Large intestine (tissue), 3 donors: ENCODE results near the gene IL31RA. TPM values are rescaled to one million over a fixed set of nuclear protein-coding genes. Genes with fewer than 3 reads are reported as not detected.

Experiments
- DNase-seq, 2 donors: peaks; one replicate each; pipeline versions ENCODE4 v3.0.0 to v3.0.0-alpha.2; 2013
- H3K27ac ChIP-seq: one replicate; pipeline ENCODE4 v1.5.1; 2013; ENCODE audit warnings: low read length
- H3K27me3 ChIP-seq: 2 replicates; pipeline ENCODE4 v1.6.1; 2013; ENCODE audit warnings: low read length; ENCODE audit not compliant: control insufficient read depth, insufficient read depth
- H3K36me3 ChIP-seq: 2 replicates; pipeline ENCODE4 v1.6.1; 2013; ENCODE audit warnings: low read length; ENCODE audit not compliant: control insufficient read depth, insufficient read depth
- H3K4me1 ChIP-seq: one replicate; pipeline ENCODE4 v1.6.1; 2013; ENCODE audit warnings: low read length; ENCODE audit not compliant: control insufficient read depth, insufficient read depth
- H3K4me3 ChIP-seq: one replicate; pipeline ENCODE4 v1.5.1; 2013; ENCODE audit warnings: low read length
- H3K9me3 ChIP-seq: one replicate; pipeline ENCODE4 v1.6.1; 2013; ENCODE audit warnings: mild to moderate bottlenecking, low read depth, low read length, moderate library complexity; ENCODE audit not compliant: control insufficient read depth
- WGBS: methylation state at CpG from one replicate; pipeline ENCODE4 v1.1.5; 2013; ENCODE audit warnings: low lambda C conversion rate; ENCODE audit not compliant: insufficient coverage; 5-methylcytosine and 5-hydroxymethylcytosine counted together
- polyA plus RNA-seq: library from polyadenylated mRNA; unstranded; fragments of 120-200 nt; gene quantifications from one replicate; pipeline ENCODE4 v1.2.1, GENCODE V29; 2013

IL31RA gene
- polyA plus RNA-seq, 1 donor = 0.03 TPM

- Histone ChIP-seq H3K27me3 (no peaks in the 10 kb centered on the region), H3K4me1 (peaks cover 43% of the 10 kb centered on the region), H3K36me3 (no peaks in the 10 kb centered on the region), H3K9me3 (no peaks in the 10 kb centered on the region), H3K4me3 (no peak overlapping the region), H3K27ac (no peak overlapping the region)
- no peak for DNase-seq
- 100% methylated on average over 1 of the region's 2 CpGs for WGBS
Measured at GRCh38 chr5:55914971-55915370, 63.8 kb downstream of the IL31RA start.

DNA sequence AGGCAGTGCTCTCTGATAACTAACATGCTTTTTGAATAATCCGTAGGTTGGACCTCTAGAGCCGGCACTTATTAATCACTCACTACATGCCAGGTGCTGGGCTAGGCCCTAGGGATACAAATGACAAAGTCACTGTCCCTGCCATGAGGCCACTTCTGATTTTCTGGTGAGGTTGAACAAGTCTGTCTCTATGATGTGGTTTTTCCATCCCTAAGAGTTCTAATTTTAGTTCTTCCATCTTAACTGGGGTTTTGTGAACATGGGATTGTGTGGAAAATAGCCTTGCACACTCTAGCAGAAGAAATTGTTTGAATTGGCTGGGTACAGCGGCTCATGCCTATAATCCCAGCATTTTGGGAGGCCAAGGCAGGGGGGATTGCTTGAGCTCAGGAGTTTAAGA, 64.6 kb downstream of the IL31RA start:
- DNase-seq = no peak
- Histone ChIP-seq H3K9me3 (no peaks in the 10 kb centered on the region), H3K36me3 (no peaks in the 10 kb centered on the region), H3K4me1 (peaks cover 43% of the 10 kb centered on the region), H3K4me3 (no peak overlapping the region), H3K27ac (no peak overlapping the region), H3K27me3 (no peaks in the 10 kb centered on the region)
- WGBS = no CpG with 5 or more reads among the region's 3 CpGs

DNA sequence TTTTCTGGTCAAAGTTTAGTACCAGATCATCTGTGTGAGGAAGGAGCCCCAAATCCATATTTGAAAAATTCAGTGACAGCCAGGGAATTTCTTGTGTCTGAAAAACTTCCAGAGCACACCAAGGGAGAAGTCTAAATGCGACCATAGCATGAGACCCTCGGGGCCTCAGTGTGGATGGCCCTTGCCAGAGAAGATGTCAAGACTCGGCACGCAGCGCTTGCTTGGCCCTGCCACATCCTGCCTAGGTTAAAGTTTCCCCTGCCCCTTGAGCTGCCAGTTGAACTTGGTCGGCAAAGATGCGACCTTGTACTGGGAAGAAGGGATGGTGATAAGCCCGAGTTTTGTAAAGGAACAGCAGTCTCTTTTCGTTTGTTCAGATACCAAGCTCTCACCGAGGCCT, 65.8 kb downstream of the IL31RA start:
- no CpG with 5 or more reads among the region's 10 CpGs for WGBS
- Histone ChIP-seq H3K4me1 (peaks cover 43% of the 10 kb centered on the region), H3K36me3 (no peaks in the 10 kb centered on the region), H3K27ac (peak overlapping the region; percentile 60), H3K4me3 (no peak overlapping the region), H3K27me3 (no peaks in the 10 kb centered on the region), H3K9me3 (no peaks in the 10 kb centered on the region)
- no peak for DNase-seq

GRCh38 chr5:55917402-55918086, 66.4 kb downstream of the IL31RA start:
- DNase-seq = no peak
- no CpG with 5 or more reads among the region's 5 CpGs for WGBS
- H3K27ac ChIP-seq = peak overlapping the region; percentile 60
- no peaks in the 10 kb centered on the region for H3K27me3 ChIP-seq
- peaks cover 43% of the 10 kb centered on the region for H3K4me1 ChIP-seq
- no peak overlapping the region for H3K4me3 ChIP-seq
- H3K9me3 ChIP-seq = no peaks in the 10 kb centered on the region
- H3K36me3 ChIP-seq = no peaks in the 10 kb centered on the region

DNA sequence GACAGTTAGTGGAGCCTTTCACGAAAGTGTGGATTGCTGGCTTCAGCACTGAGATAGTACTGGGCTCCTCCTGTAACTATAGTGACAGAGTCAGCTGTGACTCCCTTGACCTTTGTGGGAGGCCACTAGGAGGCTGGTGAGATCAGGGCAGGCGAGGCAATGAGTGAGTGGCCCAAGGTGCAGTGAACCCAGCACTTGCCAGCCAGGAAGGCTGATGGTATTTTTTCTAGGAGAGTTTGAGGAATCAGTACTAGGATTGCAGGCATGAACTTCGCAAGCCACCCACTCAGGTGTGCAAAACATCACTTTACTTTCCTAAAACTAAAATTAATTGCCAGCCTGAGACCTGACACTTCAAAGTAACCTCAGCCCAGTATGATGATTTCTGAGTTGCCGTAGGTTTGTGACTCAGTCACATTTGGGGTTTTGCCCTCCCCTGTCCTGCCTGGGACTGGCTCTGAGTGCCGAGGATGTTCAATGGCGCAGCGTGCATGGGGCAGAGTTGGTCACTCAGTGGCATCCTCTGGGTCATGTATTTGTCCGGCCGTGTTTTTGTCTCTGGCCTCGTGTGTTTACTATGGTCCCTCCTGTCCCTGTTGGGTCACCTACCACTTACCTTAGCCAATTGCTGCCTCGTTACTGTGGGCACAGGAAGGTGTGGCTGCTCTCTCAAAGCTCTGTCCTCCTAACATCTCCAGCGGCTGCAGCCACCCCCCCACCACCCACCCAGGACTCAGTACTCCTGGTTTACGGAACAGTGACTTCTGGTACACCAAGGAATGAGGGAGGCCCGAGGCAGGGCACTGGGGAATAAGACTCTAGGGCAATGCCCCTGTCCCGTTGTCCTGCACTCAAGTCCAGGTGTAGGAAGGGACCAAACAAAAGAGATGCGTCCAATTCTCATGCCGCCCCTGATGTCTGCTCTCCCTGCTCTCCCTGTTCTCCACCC, 67.2 kb downstream of the IL31RA start:
- WGBS = no CpG with 5 or more reads among the region's 17 CpGs
- peak; percentile 80 to 81 for DNase-seq
- peaks cover 37% of the 10 kb centered on the region for H3K4me1 ChIP-seq
- no peak overlapping the region for H3K4me3 ChIP-seq
- no peaks in the 10 kb centered on the region for H3K36me3 ChIP-seq
- H3K9me3 ChIP-seq = no peaks in the 10 kb centered on the region
- peak overlapping the region; percentile 60 for H3K27ac ChIP-seq
- no peaks in the 10 kb centered on the region for H3K27me3 ChIP-seq

GRCh38 chr5:55919625-55920024, 68.5 kb downstream of the IL31RA start:
- no peak overlapping the region for H3K4me3 ChIP-seq
- no CpG with 5 or more reads among the region's 3 CpGs for WGBS
- no peaks in the 10 kb centered on the region for H3K9me3 ChIP-seq
- no peaks in the 10 kb centered on the region for H3K27me3 ChIP-seq
- no peaks in the 10 kb centered on the region for H3K36me3 ChIP-seq
- peaks cover 24% of the 10 kb centered on the region for H3K4me1 ChIP-seq
- no peak for DNase-seq
- H3K27ac ChIP-seq = no peak overlapping the region

DNA sequence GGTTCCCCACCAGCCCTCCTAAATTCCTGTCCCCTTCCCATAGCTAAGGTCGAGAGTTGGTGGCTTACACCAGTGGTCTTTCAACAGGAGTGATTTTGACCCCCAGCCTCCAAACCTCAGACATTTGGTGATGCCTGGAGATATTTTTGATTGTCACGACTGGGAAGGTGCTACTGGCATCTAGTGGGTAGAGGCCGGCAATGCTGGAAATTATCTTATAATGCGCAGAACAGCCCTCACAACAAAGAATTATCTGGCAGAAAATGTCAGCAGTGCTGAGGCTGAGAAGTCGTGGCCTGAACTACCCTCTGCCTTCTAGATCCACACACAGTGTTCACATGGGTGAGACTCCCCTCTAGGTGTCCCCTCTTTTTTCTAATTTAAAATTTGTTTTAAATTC, 69.6 kb downstream of the IL31RA start:
- H3K4me3 ChIP-seq = no peak overlapping the region
- peaks cover 23% of the 10 kb centered on the region for H3K4me1 ChIP-seq
- no peak for DNase-seq
- no peaks in the 10 kb centered on the region for H3K9me3 ChIP-seq
- H3K36me3 ChIP-seq = no peaks in the 10 kb centered on the region
- H3K27me3 ChIP-seq = no peaks in the 10 kb centered on the region
- no CpG with 5 or more reads among the region's 5 CpGs for WGBS
- H3K27ac ChIP-seq = no peak overlapping the region

DNA sequence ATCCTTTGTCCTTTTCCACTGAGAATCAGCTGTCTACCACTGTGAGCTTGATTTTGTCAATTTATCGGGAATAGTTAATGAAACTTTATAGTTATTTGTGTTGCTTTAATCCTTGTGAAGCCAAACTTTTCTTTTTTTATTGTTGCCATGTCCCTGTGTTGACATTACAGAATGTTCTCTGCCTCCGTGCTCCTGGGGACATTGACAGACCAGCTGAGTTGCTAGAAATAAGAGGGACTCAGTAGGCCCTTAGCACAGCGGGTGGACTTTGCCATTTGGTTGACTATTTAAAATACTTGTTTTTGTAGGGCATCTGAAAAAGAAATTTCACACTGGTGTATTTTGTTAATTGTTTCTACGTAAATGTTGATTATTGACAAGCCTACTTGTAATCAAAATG, 70.5 kb downstream of the IL31RA start:
- WGBS = no CpG with 5 or more reads among the region's 4 CpGs
- H3K4me1 ChIP-seq = peaks cover 23% of the 10 kb centered on the region
- no peak overlapping the region for H3K4me3 ChIP-seq
- no peaks in the 10 kb centered on the region for H3K36me3 ChIP-seq
- no peak for DNase-seq
- H3K27me3 ChIP-seq = no peaks in the 10 kb centered on the region
- no peaks in the 10 kb centered on the region for H3K9me3 ChIP-seq
- H3K27ac ChIP-seq = peak overlapping the region; percentile 27

DNA sequence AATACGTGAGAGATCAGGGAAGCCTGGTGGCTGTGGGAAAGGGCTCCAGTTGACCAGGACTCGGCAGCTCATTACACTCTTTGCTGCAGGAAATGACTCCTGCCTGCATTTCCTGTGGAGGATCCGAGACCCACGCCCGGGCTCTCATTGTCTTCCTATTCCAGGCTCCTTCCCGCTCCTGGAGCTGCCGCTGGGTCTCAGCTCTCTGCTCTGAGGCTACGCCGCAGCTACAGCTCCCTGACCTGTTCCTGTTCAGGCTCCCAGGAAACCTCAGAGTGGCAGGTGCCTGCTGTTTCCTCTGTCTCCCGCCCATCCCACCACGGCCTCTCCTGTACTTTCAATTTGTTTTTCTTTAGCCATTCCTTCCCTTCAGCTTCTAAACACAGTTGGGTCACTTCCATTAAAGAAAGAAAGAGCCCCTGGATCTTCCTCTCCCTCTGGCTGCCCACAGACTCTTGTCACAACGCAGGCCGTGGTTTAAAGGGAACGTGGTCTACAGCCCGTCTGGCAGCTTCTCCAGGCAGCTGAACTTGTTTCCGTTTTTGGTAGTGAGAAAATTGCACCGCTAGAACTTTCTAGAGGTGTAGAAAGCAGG, 72.1 kb downstream of the IL31RA start:
- no peaks in the 10 kb centered on the region for H3K27me3 ChIP-seq
- H3K27ac ChIP-seq = no peak overlapping the region
- DNase-seq = no peak
- peak overlapping the region; percentile 10 for H3K4me3 ChIP-seq
- H3K36me3 ChIP-seq = no peaks in the 10 kb centered on the region
- peaks cover 9% of the 10 kb centered on the region for H3K4me1 ChIP-seq
- WGBS = 100% methylated on average over 1 of the region's 17 CpGs
- H3K9me3 ChIP-seq = no peaks in the 10 kb centered on the region

GRCh38 chr5:55923865-55924500, 72.8 kb downstream of the IL31RA start:
- 90% methylated on average over 2 of the region's 9 CpGs for WGBS
- Histone ChIP-seq H3K36me3 (no peaks in the 10 kb centered on the region), H3K4me3 (no peak overlapping the region)

More at GRCh38 chr5:55923865-55924500, 72.8 kb downstream of the IL31RA start:
- DNase-seq = no peak
- Histone ChIP-seq H3K27me3 (no peaks in the 10 kb centered on the region), H3K4me1 (peaks cover 1% of the 10 kb centered on the region), H3K27ac (no peak overlapping the region), H3K9me3 (no peaks in the 10 kb centered on the region)
